HepG2 (cell line): Measurements from ENCODE around the gene DNAJC7. TPM values are rescaled to one million over a fixed set of nuclear protein-coding genes. Genes with fewer than 3 reads are reported as not detected.
A peak's percentile ranks its signal among the peaks of the same experiment; 100 is the strongest.

Experiments used
- AGO1 ChIP-seq: fragments of 200-400 bp; formaldehyde crosslinking; IDR thresholded peaks from 2 replicates; pipeline ENCODE4 v1.6.1; 2017; ENCODE audit warnings: mild to moderate bottlenecking, low read depth, low read length, moderate library complexity; ENCODE audit not compliant: poor library complexity, severe bottlenecking
- EP300 ChIP-seq, 3 experiments: sonication (generic) in 1 of 3; formaldehyde crosslinking in 1 of 3; IDR thresholded peaks; 2 replicates each; pipeline versions ENCODE4 v1.5.1 to v1.6.1; 2011 to 2020; ENCODE audit warnings: low read depth in 2 of 3, low read length in 2 of 3, borderline replicate concordance in 1 of 3, improper control_type of control experiment in 1 of 3, mild to moderate bottlenecking in 1 of 3, missing genetic modification reagents in 1 of 3, moderate library complexity in 1 of 3
- FOXP1 ChIP-seq, 2 experiments: fragments of 450-650 bp in 1 of 2; IDR thresholded peaks; 2 replicates each; pipeline ENCODE4 v1.6.1; 2017 to 2018; ENCODE audit warnings: antibody characterized with exemption in 1 of 2
- HMG20B ChIP-seq: conservative IDR thresholded peaks from 2 replicates; pipeline ENCODE4 v1.6.1; 2016; ENCODE audit warnings: missing genetic modification reagents, missing compliant biosample characterization
- MZF1 ChIP-seq: sonication (generic); formaldehyde crosslinking; IDR thresholded peaks from 2 replicates; pipeline ENCODE4 v1.8.1; 2023; ENCODE audit warnings: mild to moderate bottlenecking, missing genetic modification reagents, borderline replicate concordance
- RFX3 ChIP-seq: IDR thresholded peaks from 2 replicates; pipeline ENCODE4 v1.6.1; 2016; ENCODE audit warnings: missing biosample characterization, missing genetic modification reagents
- RORA ChIP-seq: sonication (generic); formaldehyde crosslinking; IDR thresholded peaks from 2 replicates; pipeline ENCODE4 v1.5.0; 2020; ENCODE audit warnings: mild to moderate bottlenecking, missing genetic modification reagents, moderate library complexity
- SRY ChIP-seq: sonication (generic); formaldehyde crosslinking; IDR thresholded peaks from 2 replicates; pipeline ENCODE4 v1.8.0; 2022; ENCODE audit warnings: mild to moderate bottlenecking, missing genetic modification reagents
- STAG1 ChIP-seq: sonication (generic); formaldehyde crosslinking; IDR thresholded peaks from 2 replicates; pipeline ENCODE4 v1.4.0; 2020; ENCODE audit warnings: missing genetic modification reagents
- TBX2 ChIP-seq: sonication (generic); formaldehyde crosslinking; IDR thresholded peaks from 2 replicates; pipeline ENCODE4 v1.5.0; 2020; ENCODE audit warnings: missing genetic modification reagents, mild to moderate bottlenecking, borderline replicate concordance
- TEAD3 ChIP-seq: optimal IDR thresholded peaks from 2 replicates; pipeline ENCODE3; 2016; ENCODE audit warnings: borderline replicate concordance
- TMF1 ChIP-seq: sonication (generic); formaldehyde crosslinking; IDR thresholded peaks from 2 replicates; pipeline ENCODE4 v1.8.1; 2022; ENCODE audit warnings: low read depth, missing genetic modification reagents
- YEATS2 ChIP-seq: sonication (generic); formaldehyde crosslinking; IDR thresholded peaks from 2 replicates; pipeline ENCODE4 v1.4.0; 2020; ENCODE audit warnings: missing genetic modification reagents, borderline replicate concordance
- ZNF12 ChIP-seq: sonication (generic); formaldehyde crosslinking; IDR thresholded peaks from 2 replicates; pipeline ENCODE4 v1.5.0; 2020; ENCODE audit warnings: missing genetic modification reagents
- polyA plus RNA-seq, 8 experiments: library from polyadenylated mRNA; depleted of rRNA in 3 of 8; stranded (reverse) in 7 of 8; unstranded in 1 of 8; fragments of >200 nt; fragmentation: Illumina TruSeq in 4 of 8; extraction: Trizol in 4 of 8; gene quantifications; 2 replicates each; pipeline versions ENCODE4 v1.2.1 to v1.2.3, GENCODE V29; 2011 to 2016; ENCODE audit warnings: low read depth in 4 of 8, missing spikeins in 1 of 8, mixed read lengths in 1 of 8; ENCODE audit not compliant: insufficient read depth in 1 of 8
- total RNA-seq, 5 experiments: library from RNA; depleted of rRNA; stranded (reverse); fragments of >200 nt; fragmentation: Illumina TruSeq; extraction: Trizol; gene quantifications; 2 replicates each; pipeline ENCODE4 v1.2.3, GENCODE V29; 2016; ENCODE audit warnings: low read depth in 1 of 5
- TF ChIP-seq, protein P1 (sequence below): sonication (generic); formaldehyde crosslinking; IDR thresholded peaks from 2 replicates; pipeline ENCODE4 v1.8.0; 2022; ENCODE audit warnings: mild to moderate bottlenecking, missing genetic modification reagents, moderate library complexity
- TF ChIP-seq, protein P2 (sequence below): sonication (generic); formaldehyde crosslinking; IDR thresholded peaks from 2 replicates; pipeline ENCODE4 v1.5.0; 2020; ENCODE audit warnings: missing genetic modification reagents
- TF ChIP-seq, protein P3 (sequence below): IDR thresholded peaks from 2 replicates; pipeline ENCODE4 v1.6.1; 2018; ENCODE audit warnings: missing genetic modification reagents
- TF ChIP-seq, protein P4 (sequence below): sonication (generic); formaldehyde crosslinking; IDR thresholded peaks from 2 replicates; pipeline ENCODE4 v1.4.0; 2020; ENCODE audit warnings: missing genetic modification reagents
- TF ChIP-seq, protein P5 (sequence below): sonication (generic); formaldehyde crosslinking; conservative IDR thresholded peaks from 2 replicates; pipeline ENCODE4 v1.4.0; 2020; ENCODE audit warnings: missing genetic modification reagents
- TF ChIP-seq, protein P6 (sequence below), 2 experiments: sonication (generic) in 1 of 2; formaldehyde crosslinking in 1 of 2; IDR thresholded peaks; 2 replicates each; pipeline versions ENCODE4 v1.5.1 to v1.6.1; 2011 to 2020; ENCODE audit warnings: borderline replicate concordance in 1 of 2, low read depth in 1 of 2, low read length in 1 of 2, mild to moderate bottlenecking in 1 of 2, missing genetic modification reagents in 1 of 2, moderate library complexity in 1 of 2

The DNAJC7 gene
- total and polyA plus RNA-seq, 2 of the 13 experiments (the other 11 are each of a cell fraction or from before 2014, with no cell fraction given) = 47.7 to 132 TPM

DNA sequence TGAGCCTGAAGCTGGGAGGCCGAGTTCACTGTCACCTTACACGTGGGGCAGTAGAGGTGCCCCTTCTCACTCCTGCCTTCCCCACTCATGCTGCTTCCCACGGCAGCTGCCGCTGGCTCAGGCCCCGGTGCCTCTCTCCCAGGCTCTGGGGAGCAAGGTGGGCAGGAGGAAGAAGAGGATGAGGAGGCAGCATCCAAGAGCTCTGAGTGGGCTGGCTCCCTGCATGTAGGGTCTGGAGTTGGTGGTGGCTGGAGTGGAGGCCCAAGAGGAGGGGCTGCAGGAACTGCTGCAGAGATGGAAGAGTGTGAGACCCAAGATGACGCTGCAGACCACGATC lies 11.5 kb upstream of the DNAJC7 start (continued):
- TF ChIP-seq, protein P1, sequence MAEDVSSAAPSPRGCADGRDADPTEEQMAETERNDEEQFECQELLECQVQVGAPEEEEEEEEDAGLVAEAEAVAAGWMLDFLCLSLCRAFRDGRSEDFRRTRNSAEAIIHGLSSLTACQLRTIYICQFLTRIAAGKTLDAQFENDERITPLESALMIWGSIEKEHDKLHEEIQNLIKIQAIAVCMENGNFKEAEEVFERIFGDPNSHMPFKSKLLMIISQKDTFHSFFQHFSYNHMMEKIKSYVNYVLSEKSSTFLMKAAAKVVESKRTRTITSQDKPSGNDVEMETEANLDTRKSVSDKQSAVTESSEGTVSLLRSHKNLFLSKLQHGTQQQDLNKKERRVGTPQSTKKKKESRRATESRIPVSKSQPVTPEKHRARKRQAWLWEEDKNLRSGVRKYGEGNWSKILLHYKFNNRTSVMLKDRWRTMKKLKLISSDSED (CRISPR knock-in tag) = no peak
- TF ChIP-seq, protein P2, sequence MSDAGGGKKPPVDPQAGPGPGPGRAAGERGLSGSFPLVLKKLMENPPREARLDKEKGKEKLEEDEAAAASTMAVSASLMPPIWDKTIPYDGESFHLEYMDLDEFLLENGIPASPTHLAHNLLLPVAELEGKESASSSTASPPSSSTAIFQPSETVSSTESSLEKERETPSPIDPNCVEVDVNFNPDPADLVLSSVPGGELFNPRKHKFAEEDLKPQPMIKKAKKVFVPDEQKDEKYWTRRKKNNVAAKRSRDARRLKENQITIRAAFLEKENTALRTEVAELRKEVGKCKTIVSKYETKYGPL (CRISPR knock-in tag) = no peak
- TF ChIP-seq ZNF12 (CRISPR knock-in tag) (no peak), RORA (no peak), TBX2 (CRISPR knock-in tag) (no peak; the same call in 1 of the 2 replicates), HMG20B (no peak), RFX3 (no peak), FOXP1 (IDR thresholded peaks at IDR 0.05) (no peak), FOXP1 (CRISPR knock-in tag; IDR thresholded peaks at IDR 0.05) (no peak), SRY (CRISPR knock-in tag) (0 out of 2 replicates have a peak, but pooled peaks have one; percentile 12), AGO1 (no peak), STAG1 (no peak), MZF1 (no peak), YEATS2 (CRISPR knock-in tag) (0 out of 2 replicates have a peak, but pooled peaks have one; percentile 16), EP300 (IDR thresholded peaks at IDR 0.05; ENCODE audit: low read depth in 2 of 2, low read length in 2 of 2) (no peak), EP300 (CRISPR knock-in tag; IDR thresholded peaks at IDR 0.05; ENCODE audit: borderline replicate concordance) (peak; percentile 5; the same call in 1 of the 2 replicates), TEAD3 (no peak), TMF1 (CRISPR knock-in tag) (no peak)
- TF ChIP-seq, protein P3, sequence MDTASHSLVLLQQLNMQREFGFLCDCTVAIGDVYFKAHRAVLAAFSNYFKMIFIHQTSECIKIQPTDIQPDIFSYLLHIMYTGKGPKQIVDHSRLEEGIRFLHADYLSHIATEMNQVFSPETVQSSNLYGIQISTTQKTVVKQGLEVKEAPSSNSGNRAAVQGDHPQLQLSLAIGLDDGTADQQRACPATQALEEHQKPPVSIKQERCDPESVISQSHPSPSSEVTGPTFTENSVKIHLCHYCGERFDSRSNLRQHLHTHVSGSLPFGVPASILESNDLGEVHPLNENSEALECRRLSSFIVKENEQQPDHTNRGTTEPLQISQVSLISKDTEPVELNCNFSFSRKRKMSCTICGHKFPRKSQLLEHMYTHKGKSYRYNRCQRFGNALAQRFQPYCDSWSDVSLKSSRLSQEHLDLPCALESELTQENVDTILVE (CRISPR knock-in tag) = no peak
- TF ChIP-seq, protein P4, sequence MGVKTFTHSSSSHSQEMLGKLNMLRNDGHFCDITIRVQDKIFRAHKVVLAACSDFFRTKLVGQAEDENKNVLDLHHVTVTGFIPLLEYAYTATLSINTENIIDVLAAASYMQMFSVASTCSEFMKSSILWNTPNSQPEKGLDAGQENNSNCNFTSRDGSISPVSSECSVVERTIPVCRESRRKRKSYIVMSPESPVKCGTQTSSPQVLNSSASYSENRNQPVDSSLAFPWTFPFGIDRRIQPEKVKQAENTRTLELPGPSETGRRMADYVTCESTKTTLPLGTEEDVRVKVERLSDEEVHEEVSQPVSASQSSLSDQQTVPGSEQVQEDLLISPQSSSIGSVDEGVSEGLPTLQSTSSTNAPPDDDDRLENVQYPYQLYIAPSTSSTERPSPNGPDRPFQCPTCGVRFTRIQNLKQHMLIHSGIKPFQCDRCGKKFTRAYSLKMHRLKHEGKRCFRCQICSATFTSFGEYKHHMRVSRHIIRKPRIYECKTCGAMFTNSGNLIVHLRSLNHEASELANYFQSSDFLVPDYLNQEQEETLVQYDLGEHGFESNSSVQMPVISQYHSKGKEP (CRISPR knock-in tag) = no peak
- TF ChIP-seq, protein P5, sequence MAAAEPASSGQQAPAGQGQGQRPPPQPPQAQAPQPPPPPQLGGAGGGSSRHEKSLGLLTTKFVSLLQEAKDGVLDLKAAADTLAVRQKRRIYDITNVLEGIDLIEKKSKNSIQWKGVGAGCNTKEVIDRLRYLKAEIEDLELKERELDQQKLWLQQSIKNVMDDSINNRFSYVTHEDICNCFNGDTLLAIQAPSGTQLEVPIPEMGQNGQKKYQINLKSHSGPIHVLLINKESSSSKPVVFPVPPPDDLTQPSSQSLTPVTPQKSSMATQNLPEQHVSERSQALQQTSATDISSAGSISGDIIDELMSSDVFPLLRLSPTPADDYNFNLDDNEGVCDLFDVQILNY (CRISPR knock-in tag) = no peak
- TF ChIP-seq, protein P6, sequence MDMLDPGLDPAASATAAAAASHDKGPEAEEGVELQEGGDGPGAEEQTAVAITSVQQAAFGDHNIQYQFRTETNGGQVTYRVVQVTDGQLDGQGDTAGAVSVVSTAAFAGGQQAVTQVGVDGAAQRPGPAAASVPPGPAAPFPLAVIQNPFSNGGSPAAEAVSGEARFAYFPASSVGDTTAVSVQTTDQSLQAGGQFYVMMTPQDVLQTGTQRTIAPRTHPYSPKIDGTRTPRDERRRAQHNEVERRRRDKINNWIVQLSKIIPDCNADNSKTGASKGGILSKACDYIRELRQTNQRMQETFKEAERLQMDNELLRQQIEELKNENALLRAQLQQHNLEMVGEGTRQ (IDR thresholded peaks at IDR 0.05; ENCODE audit: low read depth, low read length) = no peak
- TF ChIP-seq, protein P6 (CRISPR knock-in tag; IDR thresholded peaks at IDR 0.05; ENCODE audit: borderline replicate concordance) = no peak
